GM12864 (cell line): Measurements from ENCODE around the gene TGFA.

ENCODE experiments used
- DNase-seq: peaks from one replicate; pipeline ENCODE4 v3.0.0-alpha.2; 2011; ENCODE audit warnings: low read depth
- H3K4me3 ChIP-seq: 2 replicates; pipeline ENCODE4 v1.5.1; 2011; ENCODE audit warnings: mild to moderate bottlenecking, low read depth, low read length, control low read depth
- TF ChIP-seq, protein P1 (sequence below): IDR thresholded peaks from 2 replicates; pipeline ENCODE4 v1.5.1; 2011; ENCODE audit warnings: low read depth, mild to moderate bottlenecking, moderate library complexity, low read length, control low read depth, inconsistent platforms; ENCODE audit errors: missing control alignments

Gene TGFA

DNA sequence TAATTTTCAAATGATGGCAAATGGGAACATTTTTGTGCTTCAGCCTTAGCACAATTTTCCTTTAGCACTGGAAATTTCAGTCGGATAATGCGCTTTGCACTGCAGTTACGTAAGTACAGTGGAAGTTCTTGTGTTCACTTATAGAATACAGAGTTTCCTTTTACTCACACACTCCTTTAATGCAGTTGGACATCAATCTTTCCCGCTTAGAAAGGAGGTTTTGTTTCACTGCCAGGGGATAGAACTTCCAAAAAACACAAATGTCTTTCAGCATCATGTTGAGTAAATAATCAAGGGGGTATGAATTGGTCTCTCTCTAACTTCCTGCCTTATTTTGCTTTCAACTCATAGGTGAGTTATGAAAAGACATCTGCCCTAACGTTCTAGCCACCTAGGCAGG is 63.2 kb downstream of the TGFA start:
- TF ChIP-seq, protein P1, sequence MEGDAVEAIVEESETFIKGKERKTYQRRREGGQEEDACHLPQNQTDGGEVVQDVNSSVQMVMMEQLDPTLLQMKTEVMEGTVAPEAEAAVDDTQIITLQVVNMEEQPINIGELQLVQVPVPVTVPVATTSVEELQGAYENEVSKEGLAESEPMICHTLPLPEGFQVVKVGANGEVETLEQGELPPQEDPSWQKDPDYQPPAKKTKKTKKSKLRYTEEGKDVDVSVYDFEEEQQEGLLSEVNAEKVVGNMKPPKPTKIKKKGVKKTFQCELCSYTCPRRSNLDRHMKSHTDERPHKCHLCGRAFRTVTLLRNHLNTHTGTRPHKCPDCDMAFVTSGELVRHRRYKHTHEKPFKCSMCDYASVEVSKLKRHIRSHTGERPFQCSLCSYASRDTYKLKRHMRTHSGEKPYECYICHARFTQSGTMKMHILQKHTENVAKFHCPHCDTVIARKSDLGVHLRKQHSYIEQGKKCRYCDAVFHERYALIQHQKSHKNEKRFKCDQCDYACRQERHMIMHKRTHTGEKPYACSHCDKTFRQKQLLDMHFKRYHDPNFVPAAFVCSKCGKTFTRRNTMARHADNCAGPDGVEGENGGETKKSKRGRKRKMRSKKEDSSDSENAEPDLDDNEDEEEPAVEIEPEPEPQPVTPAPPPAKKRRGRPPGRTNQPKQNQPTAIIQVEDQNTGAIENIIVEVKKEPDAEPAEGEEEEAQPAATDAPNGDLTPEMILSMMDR, result no peak
- H3K4me3 ChIP-seq, result no peak overlapping the region
- DNase-seq, result no peak

DNA sequence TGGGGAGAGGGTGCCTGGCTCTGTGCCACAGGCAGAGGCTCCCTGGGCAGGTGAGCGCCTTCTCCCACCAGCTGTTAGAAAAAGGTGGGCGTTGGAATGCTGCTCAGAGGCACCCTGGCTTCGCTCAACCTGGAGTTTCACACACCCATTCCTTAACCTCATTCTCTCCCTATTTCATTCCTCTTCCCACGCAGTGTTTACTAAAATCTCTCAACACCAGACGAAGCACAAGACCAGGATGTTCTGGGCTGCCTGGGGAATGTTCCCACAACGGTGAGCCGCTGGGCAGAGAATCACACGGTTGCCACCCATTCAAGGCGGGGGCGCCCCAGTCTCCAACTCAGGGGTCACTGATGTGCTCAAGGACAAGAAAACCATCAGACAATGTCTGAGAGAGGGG is 64.5 kb downstream of the TGFA start:
- TF ChIP-seq, protein P1, result no peak
- no peak overlapping the region for H3K4me3 ChIP-seq
- DNase-seq, result no peak

DNA sequence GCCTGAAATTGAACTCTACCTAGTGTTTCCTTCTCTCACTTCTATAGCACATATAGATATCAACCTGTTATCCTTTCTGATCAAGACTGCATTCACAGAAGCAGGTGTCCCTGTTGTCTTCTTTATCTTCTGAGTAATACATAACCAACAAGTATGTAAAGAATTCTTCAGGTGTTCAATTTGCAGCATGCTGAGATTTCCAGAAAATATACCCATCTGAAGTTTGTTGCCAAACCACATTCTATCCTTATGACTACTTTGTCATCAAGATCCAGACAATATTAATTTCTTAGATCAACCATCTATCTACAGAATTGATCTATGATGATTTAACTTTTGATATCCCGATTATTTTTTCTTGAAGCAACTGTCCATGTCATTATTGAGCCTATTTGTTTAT is 69.5 kb downstream of the TGFA start:
- no peak overlapping the region for H3K4me3 ChIP-seq
- TF ChIP-seq, protein P1, result no peak
- DNase-seq, result no peak

DNA sequence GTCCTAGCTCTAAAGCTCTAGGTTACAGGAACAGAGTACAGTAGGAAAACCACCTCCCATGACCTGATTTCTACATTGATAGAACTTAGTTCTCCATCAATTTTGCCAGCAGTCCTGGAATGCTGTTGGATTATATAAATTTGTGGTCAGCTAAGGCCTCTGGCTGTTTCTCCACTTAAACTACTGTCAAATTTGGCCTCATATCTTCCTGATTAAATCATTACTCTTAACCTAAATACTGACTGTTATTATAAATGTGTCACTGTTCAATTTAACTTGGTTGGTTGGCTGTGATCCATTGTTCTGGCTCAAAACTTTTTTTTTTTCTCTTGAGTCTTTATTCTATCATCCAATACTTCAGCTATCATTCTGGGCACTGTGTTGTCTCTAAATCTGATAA is 71.2 kb downstream of the TGFA start:
- DNase-seq, result no peak
- TF ChIP-seq, protein P1, result no peak
- H3K4me3 ChIP-seq, result no peak overlapping the region

DNA sequence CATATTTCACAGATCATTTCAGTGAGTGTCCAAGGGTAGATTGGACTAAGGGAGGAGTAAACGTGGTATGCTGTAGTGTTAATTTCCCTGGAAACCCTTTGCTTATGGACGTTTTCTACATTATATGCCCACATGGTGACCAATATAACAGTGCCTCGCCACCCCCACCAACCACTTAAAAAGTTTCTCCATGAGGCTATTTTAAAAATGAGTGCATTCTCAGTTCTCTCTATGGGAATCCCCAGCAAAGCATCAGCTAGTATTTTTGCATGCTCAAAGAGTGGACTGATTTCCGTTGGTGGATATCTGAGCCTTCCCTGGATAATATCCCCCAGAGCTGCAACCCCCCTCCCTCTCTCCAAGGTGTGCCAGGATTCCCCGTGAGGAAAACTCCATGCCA is 73.2 kb downstream of the TGFA start:
- DNase-seq, result no peak
- TF ChIP-seq, protein P1, result no peak
- H3K4me3 ChIP-seq, result no peak overlapping the region

DNA sequence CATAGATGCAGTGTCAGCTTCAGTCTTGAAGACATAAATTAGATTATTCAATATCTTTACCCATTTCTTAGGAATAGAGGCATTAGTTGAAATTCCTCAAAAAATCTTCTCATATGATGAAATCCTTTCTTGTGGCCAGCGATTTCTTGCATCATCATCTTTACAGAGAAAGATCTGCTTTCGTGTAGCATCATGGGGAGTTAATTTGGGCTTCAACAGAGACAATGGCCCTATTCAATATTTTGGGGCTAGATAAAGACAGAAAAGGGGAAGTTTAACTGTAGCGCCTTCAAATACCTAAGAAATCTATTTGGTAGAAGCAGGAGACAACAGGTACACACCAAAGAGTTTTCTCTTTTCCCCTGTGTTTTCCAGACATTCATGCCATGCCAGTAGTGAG is 73.8 kb downstream of the TGFA start:
- TF ChIP-seq, protein P1, result no peak
- no peak for DNase-seq
- H3K4me3 ChIP-seq, result no peak overlapping the region

DNA sequence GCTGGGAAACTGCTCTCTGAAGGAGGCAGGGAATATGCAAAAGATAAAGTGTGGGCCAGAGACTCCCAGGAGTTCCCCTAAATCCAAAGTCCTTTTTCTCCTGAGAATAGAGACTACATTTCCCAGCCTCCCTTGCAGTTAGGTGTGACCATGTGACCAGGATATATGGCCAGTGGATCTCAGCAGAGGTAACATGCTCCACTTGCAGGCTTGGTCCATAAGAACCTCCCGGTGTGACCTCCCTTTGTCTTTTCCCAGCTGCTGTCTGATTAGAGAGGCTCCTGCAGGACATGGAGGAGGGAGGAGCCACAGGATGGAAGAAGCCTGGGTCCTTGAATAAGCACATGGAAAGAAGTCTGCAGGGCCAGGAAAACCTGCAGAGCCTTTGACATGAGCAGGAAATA is 76.2 kb downstream of the TGFA start:
- DNase-seq, result no peak
- TF ChIP-seq, protein P1, result no peak
- H3K4me3 ChIP-seq, result no peak overlapping the region
